ENCODE results near the gene OSTM1.
"Not testable (repeated sequence)": the region's sequence is repeated elsewhere in the genome, so short reads cannot be mapped to it uniquely, and the experiment has no call there.

OSTM1 gene

DNA sequence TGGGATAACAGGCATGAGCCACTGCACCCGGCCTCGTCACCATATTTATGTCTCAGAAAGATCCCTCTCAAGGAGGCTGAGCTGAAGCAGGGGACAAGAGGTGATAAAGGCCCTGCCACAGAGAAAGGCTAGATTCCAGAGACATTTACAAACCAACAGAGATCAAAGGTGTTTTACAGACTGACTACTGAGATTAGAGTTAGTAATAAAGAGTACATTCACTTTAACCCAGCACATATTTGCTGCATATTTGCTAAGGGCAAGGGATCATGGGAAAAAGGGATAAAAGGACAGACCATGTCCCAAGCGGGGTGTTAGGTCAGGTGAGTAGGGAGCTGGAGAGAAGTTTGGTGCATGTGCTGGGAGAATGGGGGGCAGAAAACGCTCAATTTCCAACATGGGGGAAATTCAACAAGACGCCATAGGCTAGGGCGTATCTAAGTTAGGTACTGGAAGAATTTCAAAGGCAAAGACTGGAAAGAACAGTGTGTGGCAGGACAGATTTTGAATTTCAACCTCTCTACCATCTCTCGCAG, 72.8 kb downstream of the OSTM1 start:
- Histone ChIP-seq H3K4me3 (replicated peaks; ENCODE audit: insufficient read depth, low read length) (no peak overlapping the region), H3K27ac (replicated peaks) (no peak overlapping the region), H3K27me3 (ENCODE audit: insufficient read depth, poor library complexity, severe bottlenecking) (no peaks in the 10 kb centered on the region)
- TF ChIP-seq, protein P1, sequence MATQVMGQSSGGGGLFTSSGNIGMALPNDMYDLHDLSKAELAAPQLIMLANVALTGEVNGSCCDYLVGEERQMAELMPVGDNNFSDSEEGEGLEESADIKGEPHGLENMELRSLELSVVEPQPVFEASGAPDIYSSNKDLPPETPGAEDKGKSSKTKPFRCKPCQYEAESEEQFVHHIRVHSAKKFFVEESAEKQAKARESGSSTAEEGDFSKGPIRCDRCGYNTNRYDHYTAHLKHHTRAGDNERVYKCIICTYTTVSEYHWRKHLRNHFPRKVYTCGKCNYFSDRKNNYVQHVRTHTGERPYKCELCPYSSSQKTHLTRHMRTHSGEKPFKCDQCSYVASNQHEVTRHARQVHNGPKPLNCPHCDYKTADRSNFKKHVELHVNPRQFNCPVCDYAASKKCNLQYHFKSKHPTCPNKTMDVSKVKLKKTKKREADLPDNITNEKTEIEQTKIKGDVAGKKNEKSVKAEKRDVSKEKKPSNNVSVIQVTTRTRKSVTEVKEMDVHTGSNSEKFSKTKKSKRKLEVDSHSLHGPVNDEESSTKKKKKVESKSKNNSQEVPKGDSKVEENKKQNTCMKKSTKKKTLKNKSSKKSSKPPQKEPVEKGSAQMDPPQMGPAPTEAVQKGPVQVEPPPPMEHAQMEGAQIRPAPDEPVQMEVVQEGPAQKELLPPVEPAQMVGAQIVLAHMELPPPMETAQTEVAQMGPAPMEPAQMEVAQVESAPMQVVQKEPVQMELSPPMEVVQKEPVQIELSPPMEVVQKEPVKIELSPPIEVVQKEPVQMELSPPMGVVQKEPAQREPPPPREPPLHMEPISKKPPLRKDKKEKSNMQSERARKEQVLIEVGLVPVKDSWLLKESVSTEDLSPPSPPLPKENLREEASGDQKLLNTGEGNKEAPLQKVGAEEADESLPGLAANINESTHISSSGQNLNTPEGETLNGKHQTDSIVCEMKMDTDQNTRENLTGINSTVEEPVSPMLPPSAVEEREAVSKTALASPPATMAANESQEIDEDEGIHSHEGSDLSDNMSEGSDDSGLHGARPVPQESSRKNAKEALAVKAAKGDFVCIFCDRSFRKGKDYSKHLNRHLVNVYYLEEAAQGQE (IDR thresholded peaks at IDR 0.05; ENCODE audit: insufficient replicate concordance, low read depth), result no peak
- TF ChIP-seq POLR2AphosphoS5 (IDR thresholded peaks at IDR 0.05; ENCODE audit: low read depth) (no peak), SPI1 (IDR thresholded peaks at IDR 0.05; ENCODE audit: borderline replicate concordance, low read depth) (no peak), GABPA (IDR thresholded peaks at IDR 0.05; ENCODE audit: low read depth) (no peak)
- TF ChIP-seq, protein P2, sequence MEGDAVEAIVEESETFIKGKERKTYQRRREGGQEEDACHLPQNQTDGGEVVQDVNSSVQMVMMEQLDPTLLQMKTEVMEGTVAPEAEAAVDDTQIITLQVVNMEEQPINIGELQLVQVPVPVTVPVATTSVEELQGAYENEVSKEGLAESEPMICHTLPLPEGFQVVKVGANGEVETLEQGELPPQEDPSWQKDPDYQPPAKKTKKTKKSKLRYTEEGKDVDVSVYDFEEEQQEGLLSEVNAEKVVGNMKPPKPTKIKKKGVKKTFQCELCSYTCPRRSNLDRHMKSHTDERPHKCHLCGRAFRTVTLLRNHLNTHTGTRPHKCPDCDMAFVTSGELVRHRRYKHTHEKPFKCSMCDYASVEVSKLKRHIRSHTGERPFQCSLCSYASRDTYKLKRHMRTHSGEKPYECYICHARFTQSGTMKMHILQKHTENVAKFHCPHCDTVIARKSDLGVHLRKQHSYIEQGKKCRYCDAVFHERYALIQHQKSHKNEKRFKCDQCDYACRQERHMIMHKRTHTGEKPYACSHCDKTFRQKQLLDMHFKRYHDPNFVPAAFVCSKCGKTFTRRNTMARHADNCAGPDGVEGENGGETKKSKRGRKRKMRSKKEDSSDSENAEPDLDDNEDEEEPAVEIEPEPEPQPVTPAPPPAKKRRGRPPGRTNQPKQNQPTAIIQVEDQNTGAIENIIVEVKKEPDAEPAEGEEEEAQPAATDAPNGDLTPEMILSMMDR (IDR thresholded peaks at IDR 0.05; ENCODE audit: insufficient read depth, low read length), result no peak
- DNase-seq (ENCODE audit: low read depth in 1 of 2, low spot score in 1 of 2), result no peak

DNA sequence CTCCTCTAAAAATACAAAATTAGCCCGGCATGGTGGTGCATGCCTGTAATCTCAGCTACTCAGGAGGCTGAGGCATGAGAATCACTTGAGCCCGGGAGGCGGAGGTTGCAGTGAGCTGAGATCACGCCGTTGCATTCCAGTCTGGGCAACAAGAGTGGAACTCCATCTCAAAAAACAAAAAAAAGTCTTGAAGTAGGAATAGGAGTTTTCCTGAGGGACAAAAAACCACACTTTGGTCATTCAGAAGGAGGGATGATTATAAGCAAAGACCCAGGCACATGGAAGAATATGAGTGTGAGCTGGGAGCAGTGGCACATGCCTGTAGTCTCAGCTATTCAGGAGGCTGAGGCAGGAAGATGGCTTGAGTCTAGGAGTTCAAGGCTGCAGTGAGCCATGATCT, 74.3 kb downstream of the OSTM1 start:
- not testable (repeated sequence) for DNase-seq (ENCODE audit: low read depth in 1 of 2, low spot score in 1 of 2); H3K27me3 ChIP-seq (ENCODE audit: insufficient read depth, poor library complexity, severe bottlenecking); H3K27ac ChIP-seq (replicated peaks); H3K4me3 ChIP-seq (replicated peaks; ENCODE audit: insufficient read depth, low read length)

DNA sequence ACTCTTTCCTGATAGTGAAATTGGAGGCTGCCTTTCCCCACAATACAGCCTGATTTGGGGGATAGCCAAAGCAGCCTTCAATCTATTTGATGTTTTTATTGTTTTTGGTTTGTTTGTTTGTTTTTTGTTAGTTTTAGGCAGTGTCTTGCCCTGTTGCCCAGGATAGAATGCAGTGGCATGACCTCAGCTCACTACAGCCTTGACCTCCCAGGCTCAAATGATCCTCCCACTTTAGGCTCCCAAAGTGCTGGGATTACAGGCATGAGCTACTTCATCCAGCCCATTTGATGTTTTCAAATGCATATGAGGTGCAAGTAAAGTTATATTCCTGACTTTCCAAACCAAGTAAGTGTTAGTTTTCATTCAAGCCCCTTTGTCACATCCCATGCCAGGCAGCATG, 75.2 kb downstream of the OSTM1 start:
- DNase-seq (ENCODE audit: low read depth in 1 of 2, low spot score in 1 of 2), result no peak
- TF ChIP-seq SPI1 (IDR thresholded peaks at IDR 0.05; ENCODE audit: borderline replicate concordance, low read depth) (no peak), GABPA (IDR thresholded peaks at IDR 0.05; ENCODE audit: low read depth) (no peak), POLR2AphosphoS5 (IDR thresholded peaks at IDR 0.05; ENCODE audit: low read depth) (no peak)
- TF ChIP-seq, protein P1 (IDR thresholded peaks at IDR 0.05; ENCODE audit: insufficient replicate concordance, low read depth), result no peak
- TF ChIP-seq, protein P2 (IDR thresholded peaks at IDR 0.05; ENCODE audit: insufficient read depth, low read length), result no peak
- Histone ChIP-seq H3K4me3 (replicated peaks; ENCODE audit: insufficient read depth, low read length) (no peak overlapping the region), H3K27me3 (ENCODE audit: insufficient read depth, poor library complexity, severe bottlenecking) (no peaks in the 10 kb centered on the region), H3K27ac (replicated peaks) (no peak overlapping the region)

DNA sequence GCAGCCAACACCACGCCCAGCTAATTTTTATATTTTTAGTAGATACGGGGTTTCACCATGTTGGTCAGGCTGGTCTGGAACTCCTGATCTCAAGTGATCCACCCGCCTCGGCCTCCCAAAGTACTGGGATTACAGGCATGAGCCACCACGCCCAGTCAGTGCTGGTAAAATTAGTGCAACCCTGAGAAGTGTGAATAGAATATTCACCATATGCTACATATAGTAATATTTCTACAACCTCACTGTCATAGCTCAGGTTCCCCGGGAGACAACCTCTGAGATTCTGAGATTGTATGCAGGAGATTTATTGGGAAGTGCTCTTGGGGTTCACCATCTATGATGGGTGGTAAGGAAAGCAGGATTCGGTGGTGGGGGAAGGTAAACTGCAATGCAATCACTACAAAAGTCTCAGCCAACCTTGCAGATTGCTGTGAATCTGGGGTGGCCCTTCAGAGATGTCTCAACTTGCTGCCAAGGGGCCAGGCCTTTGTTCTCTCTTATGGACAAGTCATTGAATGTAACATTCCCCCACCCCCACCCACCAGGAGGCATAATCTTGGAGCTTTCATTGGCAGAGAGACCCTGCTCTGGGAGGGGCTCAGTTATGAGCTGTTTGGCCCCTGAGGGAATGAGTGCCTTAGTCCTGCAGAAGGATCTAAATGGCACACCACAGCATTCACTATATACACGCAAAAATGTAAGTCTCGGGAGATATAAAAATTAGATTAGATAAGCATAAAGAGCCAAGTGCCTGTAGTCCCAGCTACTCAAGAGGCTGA, 82.6 kb downstream of the OSTM1 start:
- no peak overlapping the region for H3K4me3 ChIP-seq (replicated peaks; ENCODE audit: insufficient read depth, low read length)
- H3K27me3 ChIP-seq (ENCODE audit: insufficient read depth, poor library complexity, severe bottlenecking), result no peaks in the 10 kb centered on the region
- DNase-seq (ENCODE audit: low read depth in 1 of 2, low spot score in 1 of 2), result no peak
- TF ChIP-seq, protein P1 (IDR thresholded peaks at IDR 0.05; ENCODE audit: insufficient replicate concordance, low read depth), result no peak
- TF ChIP-seq POLR2AphosphoS5 (IDR thresholded peaks at IDR 0.05; ENCODE audit: low read depth) (no peak), SPI1 (IDR thresholded peaks at IDR 0.05; ENCODE audit: borderline replicate concordance, low read depth) (no peak), GABPA (IDR thresholded peaks at IDR 0.05; ENCODE audit: low read depth) (no peak)
- TF ChIP-seq, protein P2 (IDR thresholded peaks at IDR 0.05; ENCODE audit: insufficient read depth, low read length), result no peak
- H3K27ac ChIP-seq (replicated peaks), result no peak overlapping the region
